ENCODE results near the gene PLA2G4B.

DNA sequence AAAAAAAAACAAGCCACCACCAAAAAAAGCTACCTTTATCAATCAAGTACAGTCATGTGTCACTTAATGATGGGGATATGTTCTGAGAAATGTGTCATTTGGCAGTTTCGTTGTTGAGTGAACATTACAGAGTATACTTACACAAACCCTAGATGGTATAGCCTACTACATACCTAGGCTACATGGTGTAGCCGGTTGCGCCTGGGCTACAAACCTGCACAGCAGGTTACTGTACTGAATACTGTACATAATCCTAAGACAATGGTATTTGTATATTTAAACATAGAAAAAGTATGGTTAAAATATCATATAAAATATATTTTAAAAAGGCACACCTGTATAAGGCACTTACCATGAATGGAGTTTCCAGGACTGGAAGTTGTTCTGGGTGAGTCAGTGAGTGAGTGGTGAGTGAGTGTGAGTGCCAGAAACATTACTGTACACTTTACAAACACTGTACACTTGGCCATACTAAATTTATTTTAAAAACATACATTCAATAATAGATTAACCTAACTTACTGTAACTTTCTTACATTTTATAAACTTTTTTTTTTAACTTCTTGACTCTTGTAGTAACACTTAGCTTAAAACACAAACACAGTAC lies 36.7 kb upstream of the PLA2G4B start:
- TF ChIP-seq CTCF (optimal IDR thresholded peaks at IDR 0.05 in 1 of 3, IDR thresholded peaks at IDR 0.05 in 1 of 3, conservative IDR thresholded peaks at IDR 0.05 in 1 of 3; ENCODE audit: extremely low read depth in 1 of 3, insufficient read depth in 2 of 3, low read length in 3 of 3) (no peak), EZH2 (IDR thresholded peaks at IDR 0.05; ENCODE audit: low read length) (no peak)

Data from keratinocyte (primary cell).